ENCODE measurements around the gene TBCD. TPM values are rescaled to one million over a fixed set of nuclear protein-coding genes. Genes with fewer than 3 reads are reported as not detected.

TBCD gene
- total and polyA plus RNA-seq, 2 donors (not counting 1 experiment from before 2014, with no cell fraction given) = 22.1 to 36.7 TPM

- H4K20me1 ChIP-seq (ENCODE audit: control insufficient read depth, extremely low read depth, insufficient read depth, low read length) = no peaks in the 10 kb centered on the region
- no peak overlapping the region for H3K4me2 ChIP-seq (ENCODE audit: extremely low read depth, insufficient read depth, low read length)
- peaks cover 11% of the 10 kb centered on the region for H3K4me1 ChIP-seq (ENCODE audit: control insufficient read depth, extremely low read depth, insufficient read depth, low read length)
- H3K27me3 ChIP-seq (ENCODE audit: control insufficient read depth, insufficient read depth, low read length) = no peaks in the 10 kb centered on the region
- H3K4me3 ChIP-seq (replicated peaks in 1 of 4; ENCODE audit: control extremely low read depth in 1 of 4, insufficient read depth in 1 of 4, low read depth in 3 of 4, low read length in 4 of 4) = no peak overlapping the region
- no peak for TF ChIP-seq EZH2 (IDR thresholded peaks at IDR 0.05; ENCODE audit: low read length, missing control alignments)
- TF ChIP-seq, protein P1, sequence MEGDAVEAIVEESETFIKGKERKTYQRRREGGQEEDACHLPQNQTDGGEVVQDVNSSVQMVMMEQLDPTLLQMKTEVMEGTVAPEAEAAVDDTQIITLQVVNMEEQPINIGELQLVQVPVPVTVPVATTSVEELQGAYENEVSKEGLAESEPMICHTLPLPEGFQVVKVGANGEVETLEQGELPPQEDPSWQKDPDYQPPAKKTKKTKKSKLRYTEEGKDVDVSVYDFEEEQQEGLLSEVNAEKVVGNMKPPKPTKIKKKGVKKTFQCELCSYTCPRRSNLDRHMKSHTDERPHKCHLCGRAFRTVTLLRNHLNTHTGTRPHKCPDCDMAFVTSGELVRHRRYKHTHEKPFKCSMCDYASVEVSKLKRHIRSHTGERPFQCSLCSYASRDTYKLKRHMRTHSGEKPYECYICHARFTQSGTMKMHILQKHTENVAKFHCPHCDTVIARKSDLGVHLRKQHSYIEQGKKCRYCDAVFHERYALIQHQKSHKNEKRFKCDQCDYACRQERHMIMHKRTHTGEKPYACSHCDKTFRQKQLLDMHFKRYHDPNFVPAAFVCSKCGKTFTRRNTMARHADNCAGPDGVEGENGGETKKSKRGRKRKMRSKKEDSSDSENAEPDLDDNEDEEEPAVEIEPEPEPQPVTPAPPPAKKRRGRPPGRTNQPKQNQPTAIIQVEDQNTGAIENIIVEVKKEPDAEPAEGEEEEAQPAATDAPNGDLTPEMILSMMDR (conservative IDR thresholded peaks at IDR 0.05 in 1 of 2, IDR thresholded peaks at IDR 0.05 in 1 of 2; ENCODE audit: low read depth in 1 of 2, low read length in 2 of 2) = no peak
- no peak overlapping the region for H2AFZ ChIP-seq (ENCODE audit: low read length)
- no peak overlapping the region for H3K9ac ChIP-seq (ENCODE audit: insufficient read depth, low read length)
- H3K36me3 ChIP-seq (ENCODE audit: control insufficient read depth, insufficient read depth, low read length) = peaks cover 4% of the 10 kb centered on the region
- no peak for DNase-seq (ENCODE audit: low read depth in 2 of 2)
- H3K9me3 ChIP-seq (ENCODE audit: control insufficient read depth, insufficient read depth, low read depth, low read length) = no peaks in the 10 kb centered on the region
- H3K79me2 ChIP-seq (ENCODE audit: control insufficient read depth, insufficient read depth, low read length) = no peaks in the 10 kb centered on the region
- no peak overlapping the region for H3K27ac ChIP-seq (ENCODE audit: insufficient read depth, low read length)
These were observed 117.7 kb downstream of the TBCD start for GRCh38 chr17:82869536-82869935.

DNA sequence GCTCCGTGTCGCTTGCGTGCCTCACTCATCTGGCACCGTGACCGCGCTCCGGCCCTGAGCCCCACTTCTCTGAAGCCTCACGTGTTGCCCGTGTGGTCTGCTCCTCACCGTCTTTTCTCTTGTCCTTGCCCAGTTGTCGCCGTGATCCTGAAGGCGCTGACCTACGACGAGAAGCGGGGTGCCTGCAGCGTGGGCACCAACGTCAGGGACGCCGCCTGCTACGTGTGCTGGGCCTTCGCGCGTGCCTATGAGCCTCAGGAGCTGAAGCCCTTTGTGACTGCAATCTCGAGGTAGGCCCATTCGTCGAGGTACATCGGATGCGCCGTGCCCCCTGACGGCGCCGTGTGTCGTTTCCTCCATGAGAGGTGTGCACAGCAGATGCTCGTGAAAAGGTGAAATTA lies 118.2 kb downstream of the TBCD start:
- no peaks in the 10 kb centered on the region for H3K9me3 ChIP-seq (ENCODE audit: control insufficient read depth, insufficient read depth, low read depth, low read length)
- H3K4me3 ChIP-seq (replicated peaks in 1 of 4; ENCODE audit: control extremely low read depth in 1 of 4, insufficient read depth in 1 of 4, low read depth in 3 of 4, low read length in 4 of 4) = no peak overlapping the region
- H3K27me3 ChIP-seq (ENCODE audit: control insufficient read depth, insufficient read depth, low read length) = no peaks in the 10 kb centered on the region
- no peaks in the 10 kb centered on the region for H4K20me1 ChIP-seq (ENCODE audit: control insufficient read depth, extremely low read depth, insufficient read depth, low read length)
- peaks cover 4% of the 10 kb centered on the region for H3K36me3 ChIP-seq (ENCODE audit: control insufficient read depth, insufficient read depth, low read length)
- H3K9ac ChIP-seq (ENCODE audit: insufficient read depth, low read length) = no peak overlapping the region
- no peak for TF ChIP-seq EZH2 (IDR thresholded peaks at IDR 0.05; ENCODE audit: low read length, missing control alignments)
- no peak overlapping the region for H3K27ac ChIP-seq (ENCODE audit: insufficient read depth, low read length)
- H3K4me1 ChIP-seq (ENCODE audit: control insufficient read depth, extremely low read depth, insufficient read depth, low read length) = peaks cover 11% of the 10 kb centered on the region
- H2AFZ ChIP-seq (ENCODE audit: low read length) = no peak overlapping the region
- DNase-seq (ENCODE audit: low read depth in 2 of 2) = no peak
- H3K79me2 ChIP-seq (ENCODE audit: control insufficient read depth, insufficient read depth, low read length) = no peaks in the 10 kb centered on the region
- H3K4me2 ChIP-seq (ENCODE audit: extremely low read depth, insufficient read depth, low read length) = no peak overlapping the region

DNA sequence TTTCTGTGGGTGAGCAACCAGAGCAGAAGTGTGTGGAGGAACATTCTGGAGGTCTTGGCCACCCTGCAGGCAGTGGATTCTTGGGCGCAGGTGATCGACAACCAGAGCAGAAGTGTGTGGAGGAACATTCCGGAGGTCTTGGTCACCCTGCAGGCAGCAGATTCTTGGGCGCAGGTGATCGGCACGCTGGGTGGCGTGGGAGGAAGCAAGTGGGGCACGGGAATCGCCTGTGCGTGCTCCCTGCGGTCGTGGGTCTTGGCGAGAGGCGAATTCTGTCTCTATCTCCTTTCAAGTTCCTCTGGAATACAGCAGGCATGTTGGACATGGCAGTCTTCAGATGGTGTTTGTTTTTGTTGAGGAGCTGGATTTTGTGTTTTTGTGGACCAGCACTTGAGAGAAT lies 118.7 kb downstream of the TBCD start:
- no peaks in the 10 kb centered on the region for H3K27me3 ChIP-seq (ENCODE audit: control insufficient read depth, insufficient read depth, low read length)
- H3K9me3 ChIP-seq (ENCODE audit: control insufficient read depth, insufficient read depth, low read depth, low read length) = no peaks in the 10 kb centered on the region
- no peak overlapping the region for H3K27ac ChIP-seq (ENCODE audit: insufficient read depth, low read length)
- no peak overlapping the region for H3K9ac ChIP-seq (ENCODE audit: insufficient read depth, low read length)
- no peak overlapping the region for H3K4me3 ChIP-seq (replicated peaks in 1 of 4; ENCODE audit: control extremely low read depth in 1 of 4, insufficient read depth in 1 of 4, low read depth in 3 of 4, low read length in 4 of 4)
- no peaks in the 10 kb centered on the region for H4K20me1 ChIP-seq (ENCODE audit: control insufficient read depth, extremely low read depth, insufficient read depth, low read length)
- H2AFZ ChIP-seq (ENCODE audit: low read length) = no peak overlapping the region
- peaks cover 4% of the 10 kb centered on the region for H3K36me3 ChIP-seq (ENCODE audit: control insufficient read depth, insufficient read depth, low read length)
- peaks cover 11% of the 10 kb centered on the region for H3K4me1 ChIP-seq (ENCODE audit: control insufficient read depth, extremely low read depth, insufficient read depth, low read length)
- no peak for DNase-seq (ENCODE audit: low read depth in 2 of 2)
- TF ChIP-seq EZH2 (IDR thresholded peaks at IDR 0.05; ENCODE audit: low read length, missing control alignments) = no peak
- TF ChIP-seq, protein P1 (conservative IDR thresholded peaks at IDR 0.05 in 1 of 2, IDR thresholded peaks at IDR 0.05 in 1 of 2; ENCODE audit: low read depth in 1 of 2, low read length in 2 of 2) = no peak
- no peak overlapping the region for H3K4me2 ChIP-seq (ENCODE audit: extremely low read depth, insufficient read depth, low read length)
- H3K79me2 ChIP-seq (ENCODE audit: control insufficient read depth, insufficient read depth, low read length) = no peaks in the 10 kb centered on the region

All from fibroblast of lung (primary cell).